ENCODE data around the gene MAP7D1. TPM values are rescaled to one million over a fixed set of nuclear protein-coding genes. Genes with fewer than 3 reads are reported as not detected.

Gene MAP7D1
- total and polyA plus RNA-seq, 2 donors (not counting 3 experiments of a cell fraction or from before 2014, with no cell fraction given), result 69.7 to 193 TPM

DNA sequence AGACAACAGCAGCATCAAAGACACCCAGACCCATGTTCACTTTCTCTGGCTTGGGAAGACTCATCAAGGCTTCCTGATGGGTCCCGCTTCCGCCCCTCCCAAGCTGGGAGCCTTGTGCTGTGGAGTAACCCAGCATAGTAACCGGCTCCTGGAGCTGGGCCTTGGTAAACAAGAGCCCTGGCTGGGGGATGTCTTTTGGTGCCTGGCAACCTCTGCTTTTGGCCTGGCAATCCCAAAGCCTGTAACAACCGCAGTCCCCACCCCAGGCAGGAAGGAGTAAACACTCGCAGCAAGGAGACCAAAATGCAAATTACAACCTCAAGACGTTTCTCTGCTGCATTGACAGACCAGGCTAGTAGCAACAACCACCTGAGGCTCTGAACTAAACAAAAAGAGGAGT lies 51.4 kb downstream of the MAP7D1 start:
- Histone ChIP-seq H3K36me3 (ENCODE audit: control insufficient read depth in 2 of 2, extremely low read depth in 1 of 2, insufficient read depth in 2 of 2, low read length in 2 of 2) (no peaks in the 10 kb centered on the region), H3K79me2 (ENCODE audit: control insufficient read depth, insufficient read depth, low read length) (no peaks in the 10 kb centered on the region), H3K9me1 (replicated peaks; ENCODE audit: control insufficient read depth, extremely low read depth, insufficient read depth, low read length) (no peaks in the 10 kb centered on the region), H3K9me3 (replicated peaks; ENCODE audit: control insufficient read depth, insufficient read depth, low read length) (no peaks in the 10 kb centered on the region), H3K27me3 (ENCODE audit: control insufficient read depth in 2 of 2, insufficient read depth in 2 of 2, low read length in 2 of 2) (no peaks in the 10 kb centered on the region), H4K20me1 (replicated peaks; ENCODE audit: control insufficient read depth, extremely low read depth, insufficient read depth, low read length) (no peaks in the 10 kb centered on the region), H3K4me2 (ENCODE audit: insufficient read depth, low read length) (no peak overlapping the region), H2AFZ (ENCODE audit: low read depth, low read length) (no peak overlapping the region), H3K27ac (ENCODE audit: insufficient read depth, low read depth, low read length) (no peak overlapping the region), H3K9ac (replicated peaks; ENCODE audit: extremely low read depth, insufficient read depth, low read length) (no peak overlapping the region), H3K4me1 (ENCODE audit: control insufficient read depth, extremely low read depth, insufficient read depth, low read length) (no peaks in the 10 kb centered on the region), H3K4me3 (replicated peaks in 1 of 3; ENCODE audit: insufficient read depth in 1 of 3, low read depth in 1 of 3, low read length in 3 of 3) (no peak overlapping the region)
- TF ChIP-seq EZH2 (IDR thresholded peaks at IDR 0.05; ENCODE audit: borderline replicate concordance, low read depth, low read length, severe bottlenecking) (no peak), POLR2AphosphoS5 (IDR thresholded peaks at IDR 0.05; ENCODE audit: insufficient read depth, low read depth, low read length) (no peak), JUN (IDR thresholded peaks at IDR 0.05; ENCODE audit: borderline replicate concordance, insufficient read depth, insufficient read length, low read depth) (no peak), GATA2 (IDR thresholded peaks at IDR 0.05; ENCODE audit: insufficient read depth, insufficient read length, low read depth, low read length) (no peak), MYC (IDR thresholded peaks at IDR 0.05; ENCODE audit: low read depth, low read length) (no peak), FOS (IDR thresholded peaks at IDR 0.05; ENCODE audit: borderline replicate concordance, insufficient read depth, low read length) (no peak), POLR2A (IDR thresholded peaks at IDR 0.05; ENCODE audit: low read depth, low read length) (no peak)
- TF ChIP-seq, protein P1, sequence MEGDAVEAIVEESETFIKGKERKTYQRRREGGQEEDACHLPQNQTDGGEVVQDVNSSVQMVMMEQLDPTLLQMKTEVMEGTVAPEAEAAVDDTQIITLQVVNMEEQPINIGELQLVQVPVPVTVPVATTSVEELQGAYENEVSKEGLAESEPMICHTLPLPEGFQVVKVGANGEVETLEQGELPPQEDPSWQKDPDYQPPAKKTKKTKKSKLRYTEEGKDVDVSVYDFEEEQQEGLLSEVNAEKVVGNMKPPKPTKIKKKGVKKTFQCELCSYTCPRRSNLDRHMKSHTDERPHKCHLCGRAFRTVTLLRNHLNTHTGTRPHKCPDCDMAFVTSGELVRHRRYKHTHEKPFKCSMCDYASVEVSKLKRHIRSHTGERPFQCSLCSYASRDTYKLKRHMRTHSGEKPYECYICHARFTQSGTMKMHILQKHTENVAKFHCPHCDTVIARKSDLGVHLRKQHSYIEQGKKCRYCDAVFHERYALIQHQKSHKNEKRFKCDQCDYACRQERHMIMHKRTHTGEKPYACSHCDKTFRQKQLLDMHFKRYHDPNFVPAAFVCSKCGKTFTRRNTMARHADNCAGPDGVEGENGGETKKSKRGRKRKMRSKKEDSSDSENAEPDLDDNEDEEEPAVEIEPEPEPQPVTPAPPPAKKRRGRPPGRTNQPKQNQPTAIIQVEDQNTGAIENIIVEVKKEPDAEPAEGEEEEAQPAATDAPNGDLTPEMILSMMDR (IDR thresholded peaks at IDR 0.05; ENCODE audit: extremely low read depth in 1 of 2, insufficient read depth in 1 of 2, low read depth in 1 of 2, low read length in 2 of 2), result no peak
- TF ChIP-seq, protein P2, sequence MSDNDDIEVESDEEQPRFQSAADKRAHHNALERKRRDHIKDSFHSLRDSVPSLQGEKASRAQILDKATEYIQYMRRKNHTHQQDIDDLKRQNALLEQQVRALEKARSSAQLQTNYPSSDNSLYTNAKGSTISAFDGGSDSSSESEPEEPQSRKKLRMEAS (IDR thresholded peaks at IDR 0.05; ENCODE audit: insufficient read depth, insufficient read length), result no peak
- no peak for FAIRE-seq
- dilution Hi-C loops (cut with MboI; ENCODE audit: extremely low pct_ligation_motif_present, low sequenced_read_pairs), result no loop called here
- CTCF ChIA-PET, result interaction anchor here (1.5 kb wide), 2 partner anchors 9 to 19 kb away, joined by 3 to 4 read pairs; no protein-coding TSS in a partner anchor
- POLR2A ChIA-PET, result no interaction called here
- no peak for DNase-seq (ENCODE audit: low read depth, low spot score)
- BruUV-seq (replicated peaks), result no TSS peak
- intact Hi-C loops (cut with micrococcal nuclease), result no loop called here
